DMS79 treated with DMSO at 0.1 percent for 48 hours (cell line): Measurements from ENCODE around the gene DNPEP.
A peak's percentile ranks its signal among the peaks of the same experiment; 100 is the strongest.

Experiments used
- DNase-seq: peaks from one replicate; lab custom pipeline; 2025; lab: John Stamatoyannopoulos, UW

Gene DNPEP

GRCh38 chr2:219387306-219388120, at the start of gene DNPEP:
TSS of gene DNPEP (minus strand) at chr2:219387912. CDS start at chr2:219387794, 118 bp downstream.
- peak; percentile 89 for DNase-seq

- DNase-seq, result no peak
These were observed 49.4 kb upstream of the DNPEP start for GRCh38 chr2:219437141-219437540.

- no peak for DNase-seq
These were observed 48.8 kb upstream of the DNPEP start for GRCh38 chr2:219436491-219436890.

GRCh38 chr2:219435701-219436100, 48.0 kb upstream of the DNPEP start:
- no peak for DNase-seq

GRCh38 chr2:219434718-219435525, 47.2 kb upstream of the DNPEP start, which contains the start of gene SPEG:
TSS of gene SPEG (plus strand) at chr2:219434843. CDS start at chr2:219434978, 135 bp downstream.
- no peak for DNase-seq

GRCh38 chr2:219434468-219434717, 46.7 kb upstream of the DNPEP start:
- DNase-seq, result no peak

GRCh38 chr2:219433666-219434467, 46.2 kb upstream of the DNPEP start:
- no peak for DNase-seq

- no peak for DNase-seq
These were observed 43.2 kb upstream of the DNPEP start for GRCh38 chr2:219430633-219431615.

GRCh38 chr2:219429958-219430606, 42.4 kb upstream of the DNPEP start:
- DNase-seq, result no peak

GRCh38 chr2:219428469-219428868, 40.8 kb upstream of the DNPEP start:
- DNase-seq, result no peak

- DNase-seq, result no peak
These were observed 38.9 kb upstream of the DNPEP start for GRCh38 chr2:219426534-219427136.

- no peak for DNase-seq
These were observed 38.3 kb upstream of the DNPEP start for GRCh38 chr2:219426068-219426443.

- DNase-seq, result no peak
These were observed 37.7 kb upstream of the DNPEP start for GRCh38 chr2:219425238-219426067.

- DNase-seq, result no peak
These were observed 36.1 kb upstream of the DNPEP start for GRCh38 chr2:219423652-219424377.

GRCh38 chr2:219422952-219423534, 35.3 kb upstream of the DNPEP start:
- DNase-seq, result no peak

- no peak for DNase-seq
These were observed 33.6 kb upstream of the DNPEP start for GRCh38 chr2:219421323-219421722.

- DNase-seq, result no peak
These were observed 33.0 kb upstream of the DNPEP start for GRCh38 chr2:219420687-219421086.
